K562 (cell line): ENCODE data around the gene APBA2.

Experiments used
- CTCF ChIP-seq, 3 experiments: IDR thresholded peaks in 2 of 3; conservative IDR thresholded peaks in 1 of 3; 2 replicates each; pipeline ENCODE4 v1.5.1; 2011 to 2012; ENCODE audit warnings: low read length in 3 of 3, mild to moderate bottlenecking in 3 of 3, control low read depth in 2 of 3, improper control_type of control experiment in 1 of 3, inconsistent platforms in 1 of 3, low read depth in 1 of 3, mixed read lengths in 1 of 3, moderate library complexity in 1 of 3; ENCODE audit not compliant: insufficient read depth in 2 of 3
- HOMEZ ChIP-seq: fragments of 250-450 bp; sonication (Bioruptor Pico); IDR thresholded peaks from 2 replicates; pipeline ENCODE4 v1.4.0; 2020; ENCODE audit warnings: mild to moderate bottlenecking, moderate library complexity
- JUND ChIP-seq, 2 experiments: IDR thresholded peaks; 2 replicates in 1 of 2; 3 replicates in 1 of 2; pipeline ENCODE4 v1.6.1; 2011; ENCODE audit warnings: borderline replicate concordance in 2 of 2, low read depth in 2 of 2, low read length in 2 of 2, improper control_type of control experiment in 1 of 2, missing biosample characterization in 1 of 2, missing genetic modification characterization in 1 of 2, missing genetic modification reagents in 1 of 2
- MAX ChIP-seq: sonication (generic); formaldehyde crosslinking; IDR thresholded peaks from 2 replicates; pipeline ENCODE4 v1.9.0; 2022; ENCODE audit warnings: mild to moderate bottlenecking, missing genetic modification reagents
- RBBP5 ChIP-seq: fragments of 200-600 bp; sonication (generic); IDR thresholded peaks from 2 replicates; pipeline ENCODE4 v1.6.1; 2012; ENCODE audit warnings: borderline replicate concordance, mild to moderate bottlenecking, low read length, control low read depth, inconsistent platforms; ENCODE audit not compliant: insufficient read depth, poor library complexity, severe bottlenecking
- ZNF24 ChIP-seq: fragments of 450-650 bp; IDR thresholded peaks from 2 replicates; pipeline ENCODE4 v1.6.1; 2016

GRCh38 chr15:29087521-29088285, 201.9 kb downstream of the APBA2 start:
- TF ChIP-seq RBBP5 = no peak
- TF ChIP-seq CTCF (IDR thresholded peaks at IDR 0.05 in 2 of 3, conservative IDR thresholded peaks at IDR 0.05 in 1 of 3; ENCODE audit: insufficient read depth in 2 of 3, low read depth in 1 of 3, low read length in 3 of 3) = no peak
- TF ChIP-seq MAX = no peak
- TF ChIP-seq HOMEZ (CRISPR knock-in tag) = no peak
- TF ChIP-seq ZNF24 = no peak
- no peak for TF ChIP-seq JUND (IDR thresholded peaks at IDR 0.05; ENCODE audit: borderline replicate concordance, low read depth, low read length)
- TF ChIP-seq JUND (tag; IDR thresholded peaks at IDR 0.05; ENCODE audit: borderline replicate concordance, low read depth, low read length) = no peak
